ENCODE data around the gene PPP1R8.
"Not testable (repeated sequence)": the region's sequence is repeated elsewhere in the genome, so short reads cannot be mapped to it uniquely, and the experiment has no call there.

The PPP1R8 gene

GRCh38 chr1:27830621-27831440 lies at the start of gene PPP1R8:
PPP1R8 (plus strand) TSS chr1:27830782; CDS start chr1:27830836, 54 bp downstream.
- DNase-seq (ENCODE audit: low spot score), result peak; percentile 53

GRCh38 chr1:27782950-27783349 lies 47.6 kb upstream of the PPP1R8 start:
- no peak for DNase-seq (ENCODE audit: low spot score)

- no peak for DNase-seq (ENCODE audit: low spot score)
Measured at GRCh38 chr1:27784700-27785099, 45.9 kb upstream of the PPP1R8 start.

GRCh38 chr1:27785781-27786455 lies 44.7 kb upstream of the PPP1R8 start:
- no peak for DNase-seq (ENCODE audit: low spot score)

- no peak for DNase-seq (ENCODE audit: low spot score)
Measured at GRCh38 chr1:27787895-27788294, 42.7 kb upstream of the PPP1R8 start.

- no peak for DNase-seq (ENCODE audit: low spot score)
Measured at GRCh38 chr1:27789540-27790041, 41.0 kb upstream of the PPP1R8 start.

- not testable (repeated sequence) for DNase-seq (ENCODE audit: low spot score)
Measured at GRCh38 chr1:27790270-27790669, 40.3 kb upstream of the PPP1R8 start.

GRCh38 chr1:27795601-27796000 lies 35.0 kb upstream of the PPP1R8 start:
- no peak for DNase-seq (ENCODE audit: low spot score)

- DNase-seq (ENCODE audit: low spot score), result no peak
Measured at GRCh38 chr1:27804791-27805190, 25.8 kb upstream of the PPP1R8 start.

GRCh38 chr1:27806758-27807157 lies 23.8 kb upstream of the PPP1R8 start:
- no peak for DNase-seq (ENCODE audit: low spot score)

- DNase-seq (ENCODE audit: low spot score), result no peak
Measured at GRCh38 chr1:27807385-27807784, 23.2 kb upstream of the PPP1R8 start.

GRCh38 chr1:27808131-27808530 lies 22.5 kb upstream of the PPP1R8 start:
- DNase-seq (ENCODE audit: low spot score), result not testable (repeated sequence)

GRCh38 chr1:27809883-27810282 lies 20.7 kb upstream of the PPP1R8 start:
- DNase-seq (ENCODE audit: low spot score), result no peak

- no peak for DNase-seq (ENCODE audit: low spot score)
Measured at GRCh38 chr1:27811741-27812500, 18.7 kb upstream of the PPP1R8 start.

GRCh38 chr1:27816921-27817630 lies 13.5 kb upstream of the PPP1R8 start:
- DNase-seq (ENCODE audit: low spot score), result peak; percentile 40

GRCh38 chr1:27821761-27822315 lies 8.7 kb upstream of the PPP1R8 start:
- DNase-seq (ENCODE audit: low spot score), result no peak

- DNase-seq (ENCODE audit: low spot score), result no peak
Measured at GRCh38 chr1:27823784-27824183, 6.8 kb upstream of the PPP1R8 start.

- DNase-seq (ENCODE audit: low spot score), result no peak
Measured at GRCh38 chr1:27824411-27824810, 6.2 kb upstream of the PPP1R8 start.

GRCh38 chr1:27829339-27829960 lies 1.1 kb upstream of the PPP1R8 start:
- not testable (repeated sequence) for DNase-seq (ENCODE audit: low spot score)

- no peak for DNase-seq (ENCODE audit: low spot score)
Measured at GRCh38 chr1:27831568-27832410, 1.2 kb downstream of the PPP1R8 start.

Data from HuH-7.5 (cell line).